NCI-H345 (cell line): ENCODE results near the gene RPL35A.
A peak's percentile ranks its signal among the peaks of the same experiment; 100 is the strongest.
"Not testable (repeated sequence)": the region's sequence is repeated elsewhere in the genome, so short reads cannot be mapped to it uniquely, and the experiment has no call there.

Experiments
- DNase-seq: peaks from one replicate; lab custom pipeline; 2025; lab: John Stamatoyannopoulos, UW

RPL35A gene

DNA sequence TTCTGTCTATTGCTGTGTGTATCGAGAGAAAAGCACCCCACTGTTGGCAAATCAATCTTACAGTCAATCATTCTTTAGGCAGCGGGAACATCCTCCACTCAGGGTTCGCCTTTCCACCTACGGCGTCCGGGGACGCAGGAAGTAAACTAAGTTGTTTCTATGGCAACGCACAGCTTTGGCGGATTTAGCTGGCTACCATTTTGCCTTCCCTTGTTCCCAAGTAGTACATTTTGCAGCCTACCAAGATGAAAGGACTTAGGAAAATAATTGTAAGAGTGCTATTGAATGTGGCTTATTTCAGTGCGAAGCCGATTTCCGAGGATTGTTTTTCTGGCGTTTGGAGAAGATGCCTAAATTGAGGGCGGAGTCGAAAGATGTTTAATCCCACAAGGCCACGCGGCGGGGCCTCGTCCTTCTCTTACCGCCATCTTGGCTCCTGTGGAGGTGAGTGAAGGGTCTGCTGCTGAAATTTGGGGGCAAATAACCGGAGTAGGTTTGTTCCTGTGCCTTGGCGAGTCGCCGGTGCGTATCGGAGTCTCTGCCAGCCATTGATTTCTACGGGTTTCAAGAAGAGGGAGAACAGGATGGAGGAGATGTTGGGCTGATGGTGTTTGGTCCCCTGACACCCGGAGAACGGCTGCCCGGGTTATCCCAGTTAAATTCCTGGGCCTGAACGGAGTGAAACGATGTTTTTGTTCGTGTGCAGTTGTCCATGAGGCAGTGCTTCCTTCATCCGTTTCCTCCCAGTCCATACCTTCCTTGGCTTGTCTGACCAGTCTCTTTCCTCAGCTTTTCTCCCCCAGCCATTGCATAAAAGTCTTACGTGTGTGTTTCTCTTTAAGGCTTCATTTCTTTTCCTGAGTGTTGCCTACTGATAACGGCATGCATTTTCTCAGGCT is at the start of gene RPL35A:
TSS of gene RPL35A (plus strand) at position 413 of the 899 bp plus-strand sequence. CDS start 778 bp downstream, outside the sequence.
- peak; percentile 99 for DNase-seq

DNA sequence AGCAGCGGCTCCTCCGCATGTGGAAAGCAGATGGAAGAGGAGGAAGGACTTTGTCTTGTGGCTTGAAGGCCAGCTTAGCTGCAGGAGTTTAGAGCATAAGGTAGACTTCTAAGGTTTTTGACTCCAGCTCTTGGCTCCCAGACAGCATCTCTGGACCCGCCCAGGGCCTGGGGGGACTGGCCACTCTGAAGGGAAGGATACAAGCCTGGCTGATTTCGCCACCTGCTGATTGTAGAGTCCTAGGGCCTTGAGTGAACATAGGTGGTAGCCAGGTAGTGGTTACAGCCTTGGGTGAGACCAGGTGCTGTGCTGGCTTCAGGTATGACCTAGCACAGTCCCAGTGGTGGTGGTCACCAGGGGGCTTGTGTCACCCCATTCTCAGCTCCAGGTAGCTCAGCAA is 48.4 kb upstream of the RPL35A start:
- no peak for DNase-seq

DNA sequence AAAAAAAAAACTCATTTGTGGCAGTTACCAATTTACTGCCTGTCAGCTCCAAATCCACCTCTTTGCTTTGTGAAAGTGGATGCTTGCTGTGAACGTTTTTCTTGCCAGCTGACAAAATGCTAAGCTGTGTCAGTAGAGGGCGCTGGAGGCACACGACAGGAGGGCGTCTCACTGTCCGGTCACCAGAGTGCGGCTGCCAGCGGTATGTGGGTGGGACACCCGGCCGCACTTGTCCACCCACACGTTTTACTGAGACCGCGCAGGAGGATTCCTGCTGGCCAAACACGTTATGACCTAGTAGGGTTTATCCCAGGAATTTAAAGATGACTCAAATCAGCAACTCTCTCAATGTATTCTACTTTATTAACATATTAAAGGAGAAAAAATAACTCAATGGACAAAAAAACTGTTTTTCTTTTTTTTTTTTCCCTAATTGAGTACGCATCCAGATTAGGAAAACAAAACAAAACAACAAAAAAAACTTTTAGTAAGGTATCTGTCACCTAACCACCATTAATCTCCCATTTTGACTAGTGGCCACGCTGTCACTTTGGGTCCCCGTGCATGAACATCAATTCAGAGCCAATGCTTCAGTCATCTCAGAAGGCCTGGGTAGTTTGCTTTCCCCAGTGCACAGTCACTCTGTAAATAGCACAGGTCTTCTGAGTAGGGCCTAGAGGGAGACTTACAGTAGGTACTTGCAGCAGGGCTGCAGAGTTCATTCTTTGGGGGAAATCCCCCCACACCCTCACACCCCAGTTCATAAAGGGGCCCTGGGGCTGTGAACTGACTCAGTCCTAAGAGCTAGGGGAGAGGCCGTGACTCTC is 43.8 kb upstream of the RPL35A start:
- peak; percentile 53 for DNase-seq

DNA sequence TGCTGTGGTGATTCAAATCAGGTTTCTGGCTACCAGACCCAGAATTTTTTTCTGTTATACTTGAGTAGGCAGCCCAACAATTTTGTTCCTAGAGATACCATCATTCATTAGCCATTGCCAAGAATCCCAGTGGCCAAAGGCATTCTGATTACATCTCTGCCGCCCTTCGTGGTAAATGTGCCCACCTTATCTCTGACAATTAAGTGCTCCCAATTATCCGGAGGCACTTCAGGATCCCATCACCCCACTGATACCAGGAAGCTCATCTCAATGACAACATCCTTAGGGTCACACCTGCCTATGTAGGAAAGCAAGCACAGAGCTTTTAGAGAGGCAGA is 43.2 kb upstream of the RPL35A start:
- no peak for DNase-seq

DNA sequence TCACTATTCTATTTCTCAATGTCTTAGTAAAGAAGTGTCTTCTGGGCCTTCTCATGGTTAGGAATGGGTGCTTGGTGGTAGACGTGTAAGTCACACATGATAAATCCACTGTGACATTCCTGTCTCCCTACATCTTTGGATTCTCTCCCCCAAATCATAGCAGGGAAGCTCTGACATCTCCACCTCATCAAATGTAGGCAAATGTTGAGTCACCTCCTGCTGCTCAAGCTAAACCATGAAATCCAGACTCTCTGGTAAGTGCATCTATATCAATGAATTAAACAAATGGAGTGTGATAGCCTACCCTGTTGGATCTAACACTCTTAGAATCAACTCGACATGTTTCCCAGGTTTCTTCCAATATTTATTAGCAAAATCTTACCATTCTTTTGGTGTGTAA is 42.8 kb upstream of the RPL35A start:
- no peak for DNase-seq

DNA sequence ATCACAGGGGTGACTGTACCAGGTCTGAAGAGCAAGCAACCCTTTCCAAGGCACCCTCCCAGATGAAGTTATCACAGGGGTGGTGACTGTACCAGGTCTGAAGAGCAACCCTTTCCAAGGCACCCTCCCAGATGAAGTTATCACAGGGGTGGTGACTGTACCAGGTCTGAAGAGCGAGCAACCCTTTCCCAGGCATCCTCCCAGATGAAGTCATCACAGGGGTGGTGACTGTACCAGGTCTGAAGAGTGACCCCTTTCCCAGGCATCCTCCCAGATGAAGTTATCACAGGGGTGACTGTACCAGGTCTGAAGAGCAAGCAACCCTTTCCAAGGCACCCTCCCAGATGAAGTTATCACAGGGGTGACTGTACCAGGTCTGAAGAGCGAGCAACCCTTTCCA is 41.4 kb upstream of the RPL35A start:
- DNase-seq, result not testable (repeated sequence)

DNA sequence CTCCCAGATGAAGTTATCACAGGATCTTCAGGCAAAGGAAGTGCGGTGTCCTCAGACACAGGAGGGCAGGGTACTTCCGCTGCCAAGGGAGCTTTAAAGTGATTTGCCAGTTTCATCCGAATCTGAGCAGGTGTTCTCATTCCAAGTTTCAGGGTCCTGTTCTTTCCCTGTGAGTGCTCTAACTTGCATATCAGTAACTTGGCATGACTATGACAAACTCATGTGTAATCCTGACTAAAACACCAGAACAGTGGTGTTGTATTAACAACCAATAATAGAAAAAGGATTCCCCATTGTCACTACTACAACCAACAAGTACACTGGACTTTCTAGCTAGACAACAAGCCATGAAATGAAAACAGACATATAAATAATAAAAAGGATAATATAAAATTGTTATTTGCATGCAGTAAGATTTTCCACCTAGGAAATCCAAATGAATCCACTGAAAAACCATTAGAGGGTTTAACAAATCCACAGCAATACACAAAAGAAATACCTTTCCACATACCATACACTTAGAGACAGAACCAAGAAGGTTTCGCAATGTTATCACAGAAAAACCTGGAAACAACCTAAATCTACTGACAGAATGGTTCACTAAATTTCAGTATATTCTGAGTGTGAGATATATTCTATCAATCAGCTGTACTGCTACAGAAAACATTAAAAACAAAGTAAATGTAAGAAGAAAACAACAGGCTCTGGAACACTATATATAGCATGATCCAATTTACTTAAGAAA is 40.9 kb upstream of the RPL35A start:
- DNase-seq, result no peak

DNA sequence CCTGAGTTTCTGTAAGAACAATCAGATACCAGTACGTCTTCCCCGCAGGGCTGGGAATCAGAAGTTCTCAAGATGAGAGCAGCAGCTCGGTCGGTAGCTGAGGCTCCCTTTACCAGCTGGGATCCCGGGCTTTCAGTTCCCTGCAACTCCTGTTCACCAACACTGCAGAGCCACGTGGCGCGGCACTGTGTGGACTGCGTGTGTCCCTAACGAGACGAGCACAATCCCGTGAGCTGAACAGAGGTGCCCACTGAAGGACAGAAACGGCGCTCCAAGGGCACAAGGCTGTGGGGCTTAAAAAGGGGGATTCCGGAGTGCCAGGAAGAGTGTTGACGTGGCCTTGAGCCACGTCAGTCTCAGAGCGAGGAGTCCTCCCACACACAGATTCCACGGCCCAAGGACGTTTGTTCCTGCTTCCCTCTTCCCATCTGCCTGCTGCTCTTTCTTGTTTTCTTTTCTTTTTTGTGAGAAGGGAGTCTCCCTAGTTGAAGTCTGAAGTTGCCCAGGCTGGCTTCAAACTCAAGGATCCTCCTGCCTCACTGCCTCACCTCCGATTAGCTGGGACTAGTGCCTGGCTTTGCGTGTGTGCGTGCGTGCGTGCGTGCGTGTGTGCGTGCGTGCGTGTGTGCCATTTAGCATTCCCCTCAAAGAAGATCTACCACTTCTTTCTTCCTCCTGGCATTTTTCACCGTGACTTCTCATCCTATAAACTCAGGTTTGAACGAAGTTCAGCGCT is 37.1 kb upstream of the RPL35A start:
- DNase-seq, result no peak

DNA sequence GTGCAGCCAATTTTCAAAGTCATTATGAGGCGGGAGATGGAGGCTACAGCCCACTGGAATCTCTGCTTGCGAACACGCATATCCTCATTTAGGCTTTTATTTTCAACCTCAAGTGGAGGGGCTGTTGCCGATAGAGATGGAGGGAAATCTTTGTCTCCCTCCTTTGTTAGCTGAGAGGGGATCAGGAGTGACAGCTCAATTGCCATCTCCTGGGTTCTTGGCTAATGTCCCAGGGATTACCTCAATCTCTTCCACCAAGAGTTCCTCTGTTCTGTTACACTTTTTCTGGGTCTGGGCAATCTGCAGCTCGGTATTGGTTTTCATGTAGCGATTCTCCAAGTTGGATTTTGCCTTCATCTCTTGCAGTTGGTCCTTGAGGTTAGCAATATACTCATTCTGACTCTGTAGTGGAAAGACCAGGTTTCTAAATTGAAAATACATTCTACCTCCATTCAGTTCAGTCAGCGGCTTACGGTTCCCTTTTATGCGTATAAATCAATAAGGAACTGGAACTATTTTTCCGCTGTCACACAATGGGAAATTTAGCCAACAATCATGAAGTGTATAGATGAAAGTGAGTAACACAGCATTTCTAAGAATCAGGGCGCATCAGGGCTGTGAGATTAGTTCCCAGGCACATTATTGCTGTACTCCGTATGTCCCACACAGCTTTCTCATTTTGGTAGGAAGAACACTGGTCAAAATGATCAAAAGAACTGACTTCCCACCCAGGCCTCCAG is 36.2 kb upstream of the RPL35A start:
- DNase-seq, result no peak

DNA sequence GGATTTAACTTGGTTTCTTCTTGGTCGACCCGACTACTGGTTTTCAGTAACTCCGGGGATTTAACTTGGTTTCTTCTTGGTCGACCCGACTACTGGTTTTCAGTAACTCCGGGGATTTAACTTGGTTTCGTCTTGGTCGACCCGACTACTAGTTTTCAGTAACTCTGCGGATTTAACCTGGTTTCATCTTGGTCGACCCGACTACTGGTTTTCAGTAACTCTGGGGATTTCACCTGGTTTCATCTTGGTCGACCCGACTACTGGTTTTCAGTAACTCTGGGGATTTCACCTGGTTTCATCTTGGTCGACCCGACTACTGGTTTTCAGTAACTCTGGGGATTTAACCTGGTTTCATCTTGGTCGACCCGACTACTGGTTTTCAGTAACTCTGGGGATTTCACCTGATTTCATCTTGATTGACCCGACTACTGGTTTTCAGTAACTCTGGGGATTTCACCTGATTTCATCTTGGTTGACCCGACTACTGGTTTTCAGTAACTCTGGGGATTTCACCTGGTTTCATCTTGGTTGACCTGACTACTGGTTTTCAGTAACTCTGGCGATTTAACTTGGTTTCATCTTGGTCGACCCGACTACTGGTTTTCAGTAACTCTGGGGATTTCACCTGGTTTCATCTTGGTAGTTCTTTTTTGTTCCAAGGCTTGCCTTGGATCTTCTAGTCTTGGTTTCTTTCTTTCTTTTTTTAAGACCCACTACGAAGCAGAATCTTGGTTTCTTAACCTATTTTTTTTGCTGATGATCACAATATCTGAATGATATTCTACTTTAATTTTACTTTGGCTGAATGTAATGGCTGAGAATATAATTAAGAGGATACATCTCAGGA is 28.3 kb upstream of the RPL35A start:
- DNase-seq, result not testable (repeated sequence)

DNA sequence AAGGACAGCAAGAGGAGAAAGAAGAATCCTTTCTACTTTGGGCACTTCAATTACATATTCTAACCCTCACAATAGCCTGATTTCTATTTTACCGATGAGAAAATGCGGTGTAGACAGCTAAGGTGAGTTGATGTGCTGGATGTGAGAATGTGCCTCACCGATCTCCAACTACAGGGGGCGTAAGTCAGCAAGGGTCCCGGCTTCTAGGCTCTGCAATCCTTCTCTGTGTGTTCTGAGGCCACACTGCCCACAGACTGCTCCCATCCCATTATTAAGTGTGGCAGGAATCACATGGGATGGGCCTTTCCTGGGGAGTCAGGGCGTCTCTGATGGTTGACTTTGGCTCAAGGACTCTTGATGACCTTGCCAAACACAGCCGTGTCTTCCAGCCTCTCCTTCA is 23.6 kb upstream of the RPL35A start:
- no peak for DNase-seq

DNA sequence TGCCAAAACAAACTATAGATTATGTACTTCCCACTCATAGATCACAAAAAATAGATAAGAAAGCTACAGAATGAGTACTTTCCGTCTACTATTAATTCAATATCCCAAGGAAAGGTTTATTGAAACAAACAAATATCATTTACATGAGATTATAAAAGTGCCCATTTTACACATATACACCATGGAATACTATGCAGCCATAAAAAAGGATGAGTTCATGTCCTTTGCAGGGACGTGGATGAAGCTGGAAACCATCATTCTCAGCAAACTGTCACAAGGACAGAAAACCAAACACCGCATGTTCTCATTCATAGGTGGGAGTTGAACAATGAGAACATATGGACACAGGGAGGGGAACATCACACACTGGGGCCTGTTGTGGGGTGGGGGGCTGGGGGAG is 22.4 kb upstream of the RPL35A start:
- not testable (repeated sequence) for DNase-seq

DNA sequence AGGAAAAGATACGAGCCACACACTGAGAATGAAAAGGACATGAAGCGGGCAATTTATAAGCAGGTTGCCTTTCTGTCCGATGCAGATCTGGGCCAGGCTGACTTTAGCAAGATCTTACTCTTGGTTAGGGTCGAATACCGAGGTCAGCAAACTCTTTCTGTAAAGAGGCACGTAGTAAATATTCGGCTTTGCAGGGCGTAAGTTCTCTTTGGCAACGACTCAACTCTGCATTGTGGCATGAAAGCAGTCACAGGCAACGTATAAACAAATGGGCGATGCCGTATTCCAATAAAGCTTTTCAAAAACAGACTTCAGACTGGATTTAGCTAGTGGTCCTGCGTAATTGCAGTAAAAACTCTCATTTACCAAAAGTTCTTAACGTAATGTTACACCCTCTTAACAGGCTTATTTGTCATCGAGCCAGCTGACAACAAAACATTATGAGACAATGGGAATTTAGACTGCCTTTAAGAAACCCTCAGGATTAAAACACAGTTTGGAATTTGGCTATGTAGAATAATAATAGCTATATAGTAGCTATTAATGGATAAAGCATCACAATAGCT is 13.1 kb upstream of the RPL35A start:
- no peak for DNase-seq

DNA sequence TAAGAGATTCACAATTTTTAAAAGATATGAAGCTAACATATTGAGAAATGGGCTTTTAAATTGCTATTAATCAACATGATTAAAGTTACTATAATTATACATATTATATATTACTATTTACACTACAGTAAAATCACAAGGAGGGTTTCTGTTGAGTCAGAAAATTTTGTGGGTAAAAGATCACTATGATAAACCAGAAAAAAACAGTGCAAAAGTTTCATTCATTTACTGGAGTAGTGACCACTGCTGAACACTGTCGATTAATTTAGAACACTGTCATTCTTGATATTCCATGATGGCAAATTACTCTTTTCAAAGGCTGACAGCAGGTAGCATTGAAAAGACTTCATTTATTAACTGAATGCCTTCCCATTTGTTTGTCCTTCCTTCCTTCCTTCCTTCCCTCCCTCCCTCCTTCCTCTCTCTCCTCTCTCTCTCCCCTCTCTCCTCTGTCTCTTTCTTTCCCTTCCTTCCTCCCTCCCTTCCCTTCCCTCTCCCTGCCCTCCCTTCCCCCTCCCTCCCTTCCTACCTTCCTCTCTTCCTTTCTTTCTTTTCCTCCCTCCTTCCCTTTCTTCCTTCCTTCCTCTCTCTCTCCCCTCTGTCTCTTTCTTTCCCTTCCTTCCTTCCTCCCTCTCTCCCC is 9.1 kb upstream of the RPL35A start:
- no peak for DNase-seq

DNA sequence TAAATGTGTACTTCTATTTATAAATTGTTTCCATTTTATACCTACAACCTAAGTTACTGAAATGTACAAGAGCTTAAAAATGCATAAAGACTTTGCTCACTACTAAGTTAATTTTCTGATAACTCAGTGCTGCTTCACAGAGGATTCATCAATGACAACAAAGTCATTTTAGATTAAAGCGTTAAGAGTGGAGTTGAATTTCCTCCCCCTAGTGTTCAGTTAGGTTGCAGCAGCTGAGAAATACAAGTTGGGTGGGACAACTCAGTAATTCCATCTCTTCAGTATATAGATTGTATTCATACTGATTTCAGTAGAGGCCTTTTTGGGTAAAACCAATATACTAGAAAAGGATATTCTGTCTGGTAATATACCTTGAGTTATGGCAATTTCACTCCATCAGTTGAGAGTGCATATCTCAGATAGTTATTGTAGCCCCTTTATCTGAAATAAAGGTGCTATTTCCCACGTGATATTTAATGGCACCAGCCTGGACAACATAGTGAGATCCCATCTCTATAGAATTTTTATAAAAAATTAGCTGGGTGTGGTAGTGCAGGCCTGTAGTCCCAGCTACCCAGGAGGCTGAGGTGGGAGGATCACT is 6.9 kb upstream of the RPL35A start:
- DNase-seq, result peak; percentile 33

DNA sequence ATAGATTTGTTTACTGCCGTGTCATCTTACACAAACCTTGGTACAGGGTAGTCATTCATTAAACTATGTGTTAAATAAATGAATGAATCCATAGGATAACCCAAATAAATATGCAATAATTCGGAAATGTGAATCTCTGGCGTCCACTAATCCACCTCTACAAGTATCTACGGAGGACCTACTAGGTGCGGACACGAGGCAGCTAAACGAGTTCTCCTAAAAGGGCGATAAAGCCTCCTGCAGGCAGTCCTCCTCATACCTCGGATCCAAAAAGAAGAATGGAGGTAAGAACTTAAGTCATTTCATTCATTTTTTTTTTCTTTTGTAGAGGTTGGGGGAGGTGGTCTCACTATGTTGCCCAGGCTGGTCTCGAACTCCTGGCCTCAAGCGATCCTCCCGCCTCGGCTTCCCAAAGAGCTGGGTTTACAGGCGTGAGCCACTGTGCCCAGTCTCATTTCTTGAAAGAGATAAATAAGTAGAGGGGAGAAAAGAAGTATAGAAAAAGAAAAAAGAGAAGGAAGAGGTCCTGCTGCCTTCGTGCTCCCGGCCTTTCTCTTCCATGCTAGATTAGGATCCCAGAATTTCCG is 706 bp upstream of the RPL35A start:
- DNase-seq, result no peak

DNA sequence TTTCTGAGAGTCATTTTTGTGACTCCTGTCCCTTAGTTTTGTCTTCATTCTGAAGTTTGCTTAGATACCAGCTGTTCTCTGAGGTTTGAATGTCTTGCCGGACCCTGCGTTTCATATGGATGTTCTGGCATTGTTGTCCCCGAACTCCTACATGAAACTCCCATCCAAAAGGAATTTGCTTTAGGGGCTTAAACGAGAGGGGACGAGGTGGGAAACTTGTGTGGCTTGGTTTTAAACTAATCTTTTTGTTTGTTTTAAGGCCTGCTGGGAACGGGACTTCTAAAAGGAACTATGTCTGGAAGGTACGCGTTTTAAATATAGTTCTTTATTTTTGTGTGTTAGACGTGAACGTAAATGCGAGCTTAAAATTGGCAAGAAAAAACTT is 679 bp downstream of the RPL35A start:
- no peak for DNase-seq

DNA sequence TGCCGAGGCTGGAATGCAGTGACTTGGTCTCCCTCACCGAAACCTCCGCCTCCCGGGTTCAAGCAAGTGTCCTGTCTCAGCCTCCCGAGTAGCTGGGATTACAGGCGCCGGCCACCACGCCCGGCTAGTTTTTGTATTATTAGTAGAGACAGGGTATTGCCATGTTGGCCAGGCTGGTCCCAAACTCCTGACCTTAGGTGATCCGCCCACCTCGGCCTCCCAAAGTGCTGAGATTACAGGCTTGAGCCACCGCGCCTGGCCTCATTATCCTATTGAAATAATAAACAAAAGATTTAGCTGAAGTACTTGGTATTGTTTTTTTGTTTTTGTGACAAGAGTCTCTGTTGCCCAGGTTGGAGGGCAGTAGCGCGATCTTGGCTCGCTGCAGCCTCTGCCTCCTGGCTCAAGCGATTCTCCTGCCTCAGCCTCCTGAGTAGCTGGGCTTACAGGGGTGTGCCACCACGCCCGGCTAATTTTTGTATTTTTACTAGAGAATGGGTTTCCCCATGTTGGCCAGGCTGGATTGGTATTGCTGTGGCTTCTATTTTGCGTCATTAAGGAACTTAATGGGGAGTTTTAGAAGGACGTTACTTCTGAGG is 1.5 kb downstream of the RPL35A start:
- no peak for DNase-seq
